MG63 (cell line): ENCODE data around the gene PTDSS2. TPM values are rescaled to one million over a fixed set of nuclear protein-coding genes. Genes with fewer than 3 reads are reported as not detected.

Source experiments
- DNase-seq: peaks from one replicate; pipeline ENCODE4 v3.0.0-alpha.2; 2020
- H3K27me3 ChIP-seq: fragments of 250-450 bp; sonication (Bioruptor Pico); 2 replicates; pipeline ENCODE4 v1.5.1; 2020; ENCODE audit warnings: mild to moderate bottlenecking, moderate library complexity
- H3K36me3 ChIP-seq: fragments of 250-450 bp; sonication (Bioruptor Pico); 2 replicates; pipeline ENCODE4 v1.5.1; 2020; ENCODE audit warnings: mild to moderate bottlenecking, moderate library complexity
- H3K4me3 ChIP-seq: fragments of 250-450 bp; sonication (Bioruptor Pico); 2 replicates; pipeline ENCODE4 v1.5.1; 2020; ENCODE audit warnings: mild to moderate bottlenecking, moderate library complexity
- H3K9me3 ChIP-seq: fragments of 250-450 bp; sonication (Bioruptor Pico); 2 replicates; pipeline ENCODE4 v1.5.1; 2020; ENCODE audit warnings: mild to moderate bottlenecking, moderate library complexity
- total RNA-seq: library from RNA; depleted of rRNA; stranded (reverse); fragments of >200 nt; shearing (Covaris generic); gene quantifications from 2 replicates; pipeline ENCODE4 v1.2.3, GENCODE V29; 2014; ENCODE audit warnings: low replicate concordance

The PTDSS2 gene
- total RNA-seq, 1 experiment from 2014 or later: 43.3 TPM

DNA sequence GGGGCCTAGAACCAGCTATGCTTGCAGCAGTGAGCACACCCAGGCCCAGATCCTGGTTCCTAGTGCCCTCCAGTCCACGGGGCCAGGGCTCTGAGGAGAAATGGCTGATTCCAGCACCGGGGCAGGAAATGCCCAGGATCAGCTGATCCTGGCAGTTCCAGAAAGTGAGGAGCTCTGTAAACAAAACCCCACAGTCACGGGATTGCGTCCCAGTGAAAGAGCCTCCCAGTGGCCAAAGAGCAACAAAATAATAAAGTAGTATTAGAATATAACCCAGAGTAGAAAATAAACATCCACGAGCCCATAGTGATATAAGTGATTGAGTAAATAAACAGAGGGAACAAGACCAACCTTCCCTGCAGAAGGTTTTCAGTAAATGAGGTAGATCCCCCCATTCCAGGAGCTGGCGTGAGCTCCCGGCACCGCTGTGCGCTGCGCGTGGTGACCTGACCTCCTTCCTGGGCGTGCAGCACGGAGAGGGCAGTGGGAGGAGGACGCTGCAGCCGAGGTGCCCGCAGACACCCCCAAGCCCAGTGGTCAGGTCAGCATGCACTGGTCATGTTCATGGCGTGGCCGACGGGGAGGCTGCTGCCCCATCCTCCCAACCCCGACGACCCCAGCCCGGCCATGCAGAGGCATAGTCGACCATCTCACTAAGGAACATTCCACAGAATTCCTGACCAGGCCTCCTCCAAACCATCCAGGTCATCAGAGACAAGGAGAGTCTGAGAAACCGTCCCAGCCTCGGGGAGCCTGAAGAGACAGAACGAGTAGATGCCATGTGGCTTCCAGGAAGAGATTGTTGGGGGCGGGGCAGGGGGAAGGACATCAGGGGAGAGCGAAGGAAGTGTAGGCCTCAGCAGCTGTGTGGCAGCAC lies 19.8 kb downstream of the PTDSS2 start:
- no peaks in the 10 kb centered on the region for H3K27me3 ChIP-seq
- H3K9me3 ChIP-seq: no peaks in the 10 kb centered on the region
- H3K36me3 ChIP-seq: peaks cover 15% of the 10 kb centered on the region
- DNase-seq: peak; percentile 71
- H3K4me3 ChIP-seq: no peak overlapping the region

DNA sequence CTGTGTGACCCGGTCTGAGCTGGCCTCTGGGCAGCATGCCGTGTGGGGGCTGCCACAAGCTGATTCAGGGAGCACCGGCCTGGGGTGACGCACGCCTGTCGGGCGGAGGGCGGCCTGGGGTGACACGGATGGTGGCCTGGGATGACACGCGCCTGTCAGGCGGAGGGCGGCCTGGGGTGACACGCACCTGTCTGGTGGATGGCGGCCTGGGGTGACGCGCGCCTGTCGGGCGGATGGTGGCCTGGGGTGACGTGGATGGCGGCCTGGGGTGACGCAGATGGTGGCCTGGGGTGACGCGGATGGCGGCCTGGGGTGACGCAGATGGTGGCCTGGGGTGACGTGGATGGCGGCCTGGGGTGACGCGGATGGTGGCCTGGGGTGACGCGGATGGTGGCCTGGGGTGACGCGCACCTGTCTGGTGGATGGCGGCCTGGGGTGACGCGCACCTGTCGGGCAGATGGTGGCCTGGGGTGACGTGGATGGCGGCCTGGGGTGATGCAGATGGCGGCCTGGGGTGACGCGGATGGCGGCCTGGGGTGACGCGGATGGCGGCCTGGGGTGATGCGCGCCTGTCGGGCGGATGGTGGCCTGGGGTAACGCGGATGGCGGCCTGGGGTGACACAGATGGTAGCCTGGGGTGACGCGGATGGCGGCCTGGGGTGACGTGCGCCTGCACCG lies 21.5 kb downstream of the PTDSS2 start:
- H3K4me3 ChIP-seq: no peak overlapping the region
- DNase-seq: no peak
- no peaks in the 10 kb centered on the region for H3K27me3 ChIP-seq
- H3K36me3 ChIP-seq: peaks cover 4% of the 10 kb centered on the region
- no peaks in the 10 kb centered on the region for H3K9me3 ChIP-seq

DNA sequence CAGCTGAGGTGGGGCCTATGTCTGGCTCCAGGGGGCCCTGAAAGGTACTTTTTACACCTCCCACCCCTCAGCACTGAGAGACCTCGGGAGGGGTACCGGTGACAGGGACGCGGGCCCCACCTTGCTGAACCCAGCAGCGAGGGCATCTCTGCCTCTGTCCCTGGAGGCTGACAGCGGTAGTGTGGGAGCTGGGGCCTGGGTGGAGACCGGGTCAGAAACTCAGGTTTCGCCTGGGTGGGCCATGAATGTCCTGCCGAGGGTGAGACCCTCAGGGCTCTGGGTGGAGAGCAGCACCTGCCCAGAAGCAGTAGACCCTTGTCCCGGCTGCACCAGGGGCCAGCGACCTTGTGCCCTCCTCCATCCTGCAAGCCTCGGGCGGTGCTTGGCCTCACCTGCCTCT lies 22.2 kb downstream of the PTDSS2 start:
- H3K9me3 ChIP-seq: no peaks in the 10 kb centered on the region
- no peak overlapping the region for H3K4me3 ChIP-seq
- no peak for DNase-seq

DNA sequence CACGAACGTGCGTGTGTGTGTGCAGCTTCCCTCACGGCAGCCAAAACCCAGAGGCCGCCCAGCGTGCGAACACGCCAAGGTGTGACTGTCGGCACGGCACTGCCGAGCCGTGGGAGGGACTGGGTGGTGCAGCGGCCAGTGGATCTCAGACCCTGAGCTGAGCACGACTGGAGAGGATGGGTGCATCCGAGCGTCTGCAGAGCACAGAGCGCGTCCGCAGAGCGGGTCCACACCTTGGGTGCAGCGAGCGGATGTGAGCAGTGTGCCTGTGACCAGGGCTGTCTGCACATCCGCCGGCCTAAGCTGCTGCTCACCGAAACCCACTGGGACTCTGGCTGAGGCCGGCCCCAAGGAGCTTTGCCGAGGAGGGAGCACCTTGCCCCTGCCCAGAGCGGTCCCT lies 22.7 kb downstream of the PTDSS2 start:
- H3K36me3 ChIP-seq: peaks cover 4% of the 10 kb centered on the region
- H3K4me3 ChIP-seq: no peak overlapping the region
- no peaks in the 10 kb centered on the region for H3K9me3 ChIP-seq
- no peaks in the 10 kb centered on the region for H3K27me3 ChIP-seq
- no peak for DNase-seq

More for the DNA sequence above, 22.2 kb downstream of the PTDSS2 start:
- Histone ChIP-seq H3K36me3 (peaks cover 4% of the 10 kb centered on the region), H3K27me3 (no peaks in the 10 kb centered on the region)

DNA sequence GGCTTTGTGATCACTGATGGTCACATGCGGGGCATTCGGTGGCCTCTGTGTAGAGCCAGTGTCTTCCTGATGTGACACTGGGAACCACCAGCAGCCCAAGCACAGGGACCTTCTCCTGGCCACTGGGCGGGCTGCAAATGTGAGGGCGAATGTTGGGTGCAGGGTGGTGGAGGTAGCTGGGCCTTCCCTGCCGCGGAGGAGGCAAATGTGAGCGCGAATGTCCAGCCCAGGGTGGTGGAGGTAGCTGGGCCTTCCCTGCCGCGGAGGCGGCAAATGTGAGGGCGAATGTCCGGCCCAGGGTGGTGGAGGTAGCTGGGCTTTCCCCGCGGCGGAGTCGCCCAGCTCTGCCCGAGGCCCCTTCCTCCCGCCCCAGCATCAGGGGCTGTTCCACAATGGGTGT lies 23.3 kb downstream of the PTDSS2 start:
- Histone ChIP-seq H3K4me3 (no peak overlapping the region), H3K36me3 (peaks cover 4% of the 10 kb centered on the region), H3K9me3 (no peaks in the 10 kb centered on the region), H3K27me3 (no peaks in the 10 kb centered on the region)
- no peak for DNase-seq

DNA sequence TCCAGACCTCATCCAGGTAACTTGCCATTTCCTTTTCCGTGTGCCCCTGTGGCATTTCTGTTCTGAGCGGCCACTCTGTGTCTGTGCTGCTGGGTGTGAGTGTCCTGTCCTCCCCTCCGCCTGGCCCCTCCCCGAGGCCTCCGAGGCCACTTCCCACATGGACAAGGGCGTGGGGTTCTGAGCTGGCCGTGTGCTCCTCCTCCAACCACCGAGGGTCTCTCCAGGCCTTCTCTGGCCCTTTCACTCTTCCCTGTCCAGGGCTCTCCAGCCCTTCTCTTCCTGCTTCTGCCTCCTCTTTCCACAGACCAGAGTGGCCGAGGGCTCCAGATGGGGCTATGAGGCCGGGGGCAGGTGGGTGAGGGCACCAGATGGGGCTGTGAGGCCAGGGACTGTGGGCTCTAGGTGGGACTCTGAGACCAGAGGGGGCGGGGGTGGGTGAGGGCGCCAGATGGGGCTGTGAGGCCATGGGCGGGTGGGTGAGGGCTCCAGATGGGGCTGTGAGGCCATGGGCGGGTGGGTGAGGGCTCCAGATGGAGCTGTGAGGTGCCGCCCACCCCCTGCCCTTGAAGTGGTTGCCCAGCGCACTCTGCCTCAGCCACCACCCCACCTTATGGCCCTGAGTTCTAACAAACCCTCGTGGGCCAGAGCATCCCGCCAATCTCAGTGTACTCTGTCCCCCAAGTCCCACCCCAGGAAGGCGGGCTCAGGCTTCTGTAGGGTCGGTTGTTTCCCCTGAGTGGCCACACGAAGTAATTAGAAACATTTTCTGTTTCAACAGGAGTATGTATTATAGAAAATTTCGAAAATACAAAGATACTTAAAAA lies 24.1 kb downstream of the PTDSS2 start:
- Histone ChIP-seq H3K4me3 (no peak overlapping the region), H3K36me3 (peaks cover 4% of the 10 kb centered on the region), H3K9me3 (no peaks in the 10 kb centered on the region), H3K27me3 (no peaks in the 10 kb centered on the region)
- DNase-seq: no peak

DNA sequence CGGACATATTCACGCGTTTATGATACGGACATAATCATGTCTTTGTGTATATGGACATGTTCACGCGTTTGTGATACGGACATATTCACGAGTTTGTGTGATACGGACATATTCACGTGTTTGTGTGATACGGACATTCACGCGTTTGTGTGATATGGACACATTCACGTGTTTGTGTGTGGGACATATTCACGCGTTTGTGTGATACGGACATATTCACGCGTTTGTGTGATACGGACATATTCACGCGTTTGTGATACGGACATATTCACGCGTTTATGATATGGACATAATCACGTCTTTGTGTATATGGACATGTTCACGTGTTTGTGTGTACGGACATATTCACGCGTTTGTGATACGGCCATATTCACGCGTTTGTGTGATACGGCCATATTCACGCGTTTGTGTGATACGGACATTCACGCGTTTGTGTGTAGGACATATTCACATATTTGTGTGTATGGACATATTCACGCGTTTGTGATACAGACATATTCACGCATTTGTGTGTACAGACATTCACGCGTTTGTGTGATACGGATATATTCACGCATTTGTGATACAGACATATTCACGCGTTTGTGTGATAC lies 24.9 kb downstream of the PTDSS2 start:
- H3K27me3 ChIP-seq: no peaks in the 10 kb centered on the region
- no peaks in the 10 kb centered on the region for H3K9me3 ChIP-seq
- no peak overlapping the region for H3K4me3 ChIP-seq
- DNase-seq: no peak
- H3K36me3 ChIP-seq: peaks cover 4% of the 10 kb centered on the region

DNA sequence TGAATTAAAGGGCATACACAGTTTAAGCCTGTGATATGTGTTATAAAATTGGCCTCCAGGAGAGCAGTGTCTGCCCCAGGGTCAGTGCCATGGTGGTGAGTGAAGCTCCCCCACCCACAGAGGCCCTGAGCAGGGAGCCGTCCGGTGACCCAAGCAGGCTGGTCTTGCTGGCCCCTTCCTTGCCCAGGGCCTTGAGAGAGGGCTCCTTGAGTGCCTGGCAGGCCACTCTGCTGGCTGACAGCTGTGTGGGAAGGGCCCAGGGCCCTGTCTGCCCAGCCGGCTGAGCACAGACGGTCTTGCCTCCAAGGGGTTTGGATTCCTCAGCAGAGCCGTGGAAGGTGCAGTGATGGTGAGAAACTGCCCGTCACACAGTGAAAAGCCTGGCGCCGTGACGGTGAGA lies 25.9 kb downstream of the PTDSS2 start:
- Histone ChIP-seq H3K27me3 (no peaks in the 10 kb centered on the region), H3K36me3 (peaks cover 4% of the 10 kb centered on the region; the same call in 1 of the 2 replicates), H3K9me3 (no peaks in the 10 kb centered on the region), H3K4me3 (no peak overlapping the region)
- DNase-seq: no peak

DNA sequence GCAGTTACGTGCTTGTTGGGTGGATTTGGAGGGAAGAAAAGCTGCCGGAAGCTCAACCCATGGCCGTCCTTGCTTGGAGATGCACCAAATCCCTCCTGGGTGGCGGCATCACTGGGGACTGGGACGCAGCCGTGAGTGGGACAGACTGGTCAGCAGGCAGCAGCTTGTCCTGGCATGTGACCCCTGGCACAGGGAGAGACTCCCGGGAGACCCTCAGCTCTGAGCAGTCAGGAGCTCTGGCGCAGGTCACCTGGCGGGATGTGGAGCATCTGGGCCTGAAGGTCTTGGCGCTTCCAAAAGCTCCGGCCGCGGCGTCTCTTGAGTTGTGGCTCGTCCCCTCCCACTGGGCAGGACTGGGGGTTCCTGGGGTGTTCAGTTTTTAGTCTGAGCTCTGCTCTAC lies 26.3 kb downstream of the PTDSS2 start:
- Histone ChIP-seq H3K27me3 (no peaks in the 10 kb centered on the region), H3K4me3 (no peak overlapping the region), H3K36me3 (peaks cover 4% of the 10 kb centered on the region; the same call in 1 of the 2 replicates), H3K9me3 (no peaks in the 10 kb centered on the region)
- no peak for DNase-seq

DNA sequence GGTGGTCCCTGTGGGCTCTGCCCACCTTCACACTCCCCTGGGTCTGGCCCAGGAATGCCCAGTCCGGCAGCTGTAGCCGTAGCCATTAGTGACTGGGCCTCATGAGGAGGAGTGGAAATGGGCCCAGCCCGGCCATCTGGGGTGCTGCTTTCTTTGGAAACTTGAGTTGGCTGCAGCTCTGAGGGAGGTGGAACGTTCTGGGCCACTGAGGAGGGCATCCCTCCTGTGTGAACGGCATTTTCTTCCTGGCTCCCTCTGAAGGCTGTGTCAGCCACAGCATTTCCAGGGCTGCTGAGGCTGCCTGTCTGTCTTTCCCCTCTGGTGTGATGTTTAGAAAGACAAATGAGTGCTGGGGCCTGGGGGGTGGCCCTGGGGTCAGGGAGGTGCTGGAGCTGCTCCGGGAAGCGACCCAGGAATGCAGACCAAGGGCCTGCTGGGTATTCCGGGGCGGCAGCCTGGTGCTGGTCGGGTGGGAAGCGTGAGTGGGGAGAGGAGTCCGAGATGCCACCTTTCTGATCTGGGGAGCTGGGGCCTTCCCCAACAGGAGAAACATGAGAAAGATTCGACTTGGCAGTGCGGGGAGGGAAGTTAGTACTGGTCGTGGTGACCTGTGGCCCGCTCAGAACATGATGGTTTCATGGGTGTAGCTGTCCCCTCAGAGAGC lies 27.1 kb downstream of the PTDSS2 start:
- peaks cover 4% of the 10 kb centered on the region; the same call in 1 of the 2 replicates for H3K36me3 ChIP-seq
- no peak overlapping the region for H3K4me3 ChIP-seq
- no peaks in the 10 kb centered on the region for H3K27me3 ChIP-seq
- DNase-seq: no peak
- H3K9me3 ChIP-seq: no peaks in the 10 kb centered on the region

DNA sequence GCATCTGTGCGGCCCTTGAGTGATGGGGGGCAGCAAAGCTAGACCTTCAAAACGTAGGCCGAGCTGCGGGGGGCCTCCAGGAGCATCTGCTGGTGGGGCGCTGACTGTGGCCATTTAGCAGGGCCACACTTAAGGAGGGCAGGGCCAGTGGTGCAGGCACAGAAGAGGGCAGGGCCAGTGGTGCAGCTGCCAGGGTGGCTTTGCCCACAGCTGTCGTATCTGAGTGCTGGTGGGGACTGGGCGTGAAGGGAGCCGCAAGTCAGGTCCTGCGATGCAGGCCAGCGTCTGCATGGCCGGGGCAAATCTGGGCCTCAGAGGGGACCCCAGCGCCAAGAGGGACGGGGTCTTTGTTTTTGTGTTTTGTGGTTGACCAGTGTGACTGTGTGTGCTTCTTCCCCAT lies 29.2 kb downstream of the PTDSS2 start:
- Histone ChIP-seq H3K4me3 (no peak overlapping the region), H3K27me3 (no peaks in the 10 kb centered on the region), H3K36me3 (peaks cover 4% of the 10 kb centered on the region; the same call in 1 of the 2 replicates), H3K9me3 (no peaks in the 10 kb centered on the region; the same call in 1 of the 2 replicates)
- no peak for DNase-seq

DNA sequence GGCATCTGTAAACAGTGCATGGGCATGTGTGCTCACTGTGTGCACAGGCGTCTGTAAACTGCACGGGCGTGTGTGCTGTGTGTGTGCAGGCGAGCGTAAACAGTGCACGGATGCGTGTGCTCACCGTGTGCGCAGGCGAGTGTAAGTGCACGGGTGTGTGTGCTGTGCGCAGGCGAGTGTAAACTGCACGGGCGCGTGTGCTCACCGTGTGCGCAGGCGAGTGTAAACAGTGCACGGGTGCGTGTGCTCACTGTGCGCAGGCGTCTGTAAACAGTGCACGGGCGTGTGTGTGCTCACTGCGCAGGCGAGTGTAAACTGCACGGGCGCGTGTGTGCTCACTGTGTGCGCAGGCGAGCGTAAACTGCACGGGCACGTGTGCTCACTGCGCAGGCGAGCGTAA lies 34.5 kb downstream of the PTDSS2 start:
- DNase-seq: no peak
- no peaks in the 10 kb centered on the region for H3K36me3 ChIP-seq
- no peaks in the 10 kb centered on the region for H3K27me3 ChIP-seq
- H3K4me3 ChIP-seq: no peak overlapping the region
- H3K9me3 ChIP-seq: no peaks in the 10 kb centered on the region; the same call in 1 of the 2 replicates

DNA sequence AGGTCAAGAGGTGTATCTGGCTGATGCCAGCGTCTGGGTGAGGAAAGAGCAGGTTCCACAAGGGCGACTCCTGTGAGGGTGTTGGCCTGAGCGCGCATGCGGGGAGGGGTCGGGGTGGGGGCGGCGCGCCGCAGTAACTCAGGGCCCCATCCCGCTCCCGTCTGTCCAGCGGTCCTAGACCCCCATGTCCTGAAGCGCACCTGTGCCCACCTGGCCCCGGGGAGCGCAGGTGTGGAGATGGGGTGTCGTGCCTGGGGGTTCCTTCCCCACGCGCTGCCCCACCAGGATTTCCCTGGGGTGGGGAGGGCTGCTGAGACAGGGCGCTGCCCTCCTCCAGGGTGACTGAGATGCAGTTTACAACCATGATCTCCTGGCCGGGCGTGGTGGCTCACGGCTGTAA lies 36.1 kb downstream of the PTDSS2 start:
- peaks cover 4% of the 10 kb centered on the region; the same call in 1 of the 2 replicates for H3K36me3 ChIP-seq
- DNase-seq: no peak
- H3K9me3 ChIP-seq: no peaks in the 10 kb centered on the region; the same call in 1 of the 2 replicates
- no peak overlapping the region for H3K4me3 ChIP-seq
- H3K27me3 ChIP-seq: no peaks in the 10 kb centered on the region

DNA sequence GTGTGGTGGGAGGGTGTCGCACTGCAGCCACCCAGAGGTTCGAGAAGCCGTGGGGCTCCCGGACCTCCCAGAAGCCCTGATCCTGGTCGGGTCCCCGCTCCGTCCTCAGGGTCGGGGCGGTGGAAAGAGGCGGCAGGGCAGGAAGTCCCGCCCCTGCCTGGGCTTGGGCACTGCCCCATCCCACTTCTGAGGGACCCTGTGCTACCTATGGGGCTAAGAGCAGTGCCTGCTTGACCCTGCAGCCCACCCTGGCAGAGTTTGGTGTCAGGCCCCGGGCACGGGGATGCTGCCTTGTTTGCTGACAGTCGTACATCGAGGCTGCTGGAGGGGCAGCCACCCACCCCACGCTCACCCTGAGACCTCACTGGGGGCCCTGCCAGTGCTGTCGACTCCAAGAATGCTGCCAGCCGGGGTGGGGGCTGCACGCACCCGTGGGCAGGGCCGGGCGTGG lies 37.5 kb downstream of the PTDSS2 start:
- Histone ChIP-seq H3K36me3 (peaks cover 7% of the 10 kb centered on the region), H3K9me3 (no peaks in the 10 kb centered on the region; the same call in 1 of the 2 replicates)
- DNase-seq: no peak

DNA sequence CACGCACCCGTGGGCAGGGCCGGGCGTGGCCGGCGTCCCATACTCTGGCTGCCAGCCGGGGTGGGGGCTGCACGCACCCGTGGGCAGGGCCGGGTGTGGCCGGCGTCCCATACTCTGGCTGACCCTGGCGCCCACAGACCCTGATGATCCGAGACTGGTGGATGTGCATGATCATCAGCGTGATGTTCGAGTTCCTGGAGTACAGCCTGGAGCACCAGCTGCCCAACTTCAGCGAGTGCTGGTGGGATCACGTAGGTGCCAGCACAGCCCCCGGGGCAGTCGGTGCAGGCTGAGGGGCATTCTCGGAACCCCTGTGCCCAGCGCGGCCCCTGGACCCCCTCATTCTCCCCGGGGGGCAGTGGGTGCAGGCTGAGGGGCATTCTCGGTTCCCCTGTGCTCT lies 38.0 kb downstream of the PTDSS2 start:
- Histone ChIP-seq H3K4me3 (no peak overlapping the region), H3K9me3 (no peaks in the 10 kb centered on the region; the same call in 1 of the 2 replicates), H3K27me3 (no peaks in the 10 kb centered on the region), H3K36me3 (peaks cover 9% of the 10 kb centered on the region)
- no peak for DNase-seq

More for the DNA sequence above, 37.5 kb downstream of the PTDSS2 start:
- no peak overlapping the region for H3K4me3 ChIP-seq
- H3K27me3 ChIP-seq: no peaks in the 10 kb centered on the region

DNA sequence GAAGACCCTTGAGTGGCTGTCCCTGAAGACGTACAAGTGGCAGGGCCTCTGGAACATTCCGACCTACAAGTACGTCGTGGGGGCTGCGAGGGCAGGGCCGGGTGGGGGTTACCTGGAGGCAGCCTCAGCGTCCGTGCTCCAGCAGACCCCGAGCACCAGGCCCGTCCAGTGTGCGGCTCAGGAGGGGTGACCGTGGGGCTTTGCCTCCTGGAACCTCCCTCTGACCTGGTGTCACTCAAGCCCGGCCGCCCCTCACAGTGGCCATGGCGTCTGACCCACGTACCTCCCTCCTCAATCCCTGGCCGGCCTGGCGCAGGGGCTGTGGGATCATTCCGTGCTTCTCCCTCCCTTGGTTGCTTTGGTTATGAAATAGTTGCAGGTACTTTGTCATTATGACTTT lies 38.5 kb downstream of the PTDSS2 start:
- H3K4me3 ChIP-seq: no peak overlapping the region
- H3K27me3 ChIP-seq: no peaks in the 10 kb centered on the region
- H3K9me3 ChIP-seq: no peaks in the 10 kb centered on the region; the same call in 1 of the 2 replicates
- H3K36me3 ChIP-seq: peaks cover 14% of the 10 kb centered on the region
- DNase-seq: no peak
